Measurements from ENCODE around the gene ANTXR1.

ANTXR1 gene

GRCh38 chr2:69175790-69176715 is 163.1 kb downstream of the ANTXR1 start:
- Histone ChIP-seq H3K4me2 (peak overlapping the region in 2 of 11 experiments; percentile 52 to 62; a peak in 2 of 22 replicates), H3K27me3 (no peaks in the 10 kb centered on the region), H4K20me1 (no peaks in the 10 kb centered on the region), H3K4me1 (peaks cover 0 to 47% (median 19%) of the 10 kb centered on the region in 10 experiments; a peak in 13 of 20 replicates), H3K9me3 (replicated peaks in 1 of 11) (peaks cover 0 to 5% (median 0%) of the 10 kb centered on the region in 11 experiments; a peak in 4 of 22 replicates), H3K4me3 (no peak overlapping the region), H3K36me3 (no peaks in the 10 kb centered on the region), H3K27ac (no peak overlapping the region), H3K9ac (no peak overlapping the region)
- no peak for TF ChIP-seq Cebpa-rat (IDR thresholded peaks at IDR 0.05)

GRCh38 chr2:69177063-69177771 is 164.2 kb downstream of the ANTXR1 start:
- TF ChIP-seq Cebpa-rat (IDR thresholded peaks at IDR 0.05): no peak
- Histone ChIP-seq H3K27ac (peak overlapping the region in 7 of 11 experiments; percentile 3 to 66 (median 55); a peak in 10 of 22 replicates), H3K9ac (peak overlapping the region in 1 of 11 experiments; percentile 44; a peak in 1 of 22 replicates)

GRCh38 chr2:69177785-69178636 is 165.0 kb downstream of the ANTXR1 start:
- no peak for TF ChIP-seq Cebpa-rat (IDR thresholded peaks at IDR 0.05)
- peak overlapping the region in 9 of 11 experiments; percentile 5 to 73 (median 52); a peak in 16 of 22 replicates for H3K4me2 ChIP-seq
- H3K9ac ChIP-seq: peak overlapping the region in 2 of 11 experiments; percentile 21 to 44; a peak in 3 of 22 replicates
- H4K20me1 ChIP-seq: no peaks in the 10 kb centered on the region
- H3K36me3 ChIP-seq: no peaks in the 10 kb centered on the region
- peaks cover 0 to 5% (median 0%) of the 10 kb centered on the region in 11 experiments; a peak in 4 of 22 replicates for H3K9me3 ChIP-seq (replicated peaks in 1 of 11)
- H3K4me3 ChIP-seq: no peak overlapping the region
- H3K4me1 ChIP-seq: peaks cover 0 to 47% (median 19%) of the 10 kb centered on the region in 10 experiments; a peak in 13 of 20 replicates
- H3K27ac ChIP-seq: peak overlapping the region in 8 of 11 experiments; percentile 3 to 66 (median 45); a peak in 13 of 22 replicates
- H3K27me3 ChIP-seq: no peaks in the 10 kb centered on the region

More at GRCh38 chr2:69177063-69177771, 164.2 kb downstream of the ANTXR1 start:
- no peaks in the 10 kb centered on the region for H4K20me1 ChIP-seq
- H3K9me3 ChIP-seq (replicated peaks in 1 of 11): peaks cover 0 to 5% (median 0%) of the 10 kb centered on the region in 11 experiments; a peak in 4 of 22 replicates
- H3K36me3 ChIP-seq: no peaks in the 10 kb centered on the region
- H3K27me3 ChIP-seq: no peaks in the 10 kb centered on the region
- H3K4me2 ChIP-seq: peak overlapping the region in 9 of 11 experiments; percentile 5 to 73 (median 52); a peak in 16 of 22 replicates
- peaks cover 0 to 47% (median 19%) of the 10 kb centered on the region in 10 experiments; a peak in 13 of 20 replicates for H3K4me1 ChIP-seq
- H3K4me3 ChIP-seq: no peak overlapping the region

GRCh38 chr2:69178756-69179155 is 165.8 kb downstream of the ANTXR1 start:
- Histone ChIP-seq H3K36me3 (no peaks in the 10 kb centered on the region), H3K4me1 (peaks cover 0 to 47% (median 19%) of the 10 kb centered on the region in 10 experiments; a peak in 13 of 20 replicates), H3K9ac (no peak overlapping the region), H3K27ac (peak overlapping the region in 1 of 11 experiments; percentile 66; a peak in 1 of 22 replicates), H4K20me1 (no peaks in the 10 kb centered on the region), H3K9me3 (replicated peaks in 1 of 11) (peaks cover 0 to 5% (median 0%) of the 10 kb centered on the region in 11 experiments; a peak in 4 of 22 replicates), H3K27me3 (no peaks in the 10 kb centered on the region), H3K4me3 (no peak overlapping the region), H3K4me2 (0 out of 22 replicates have a peak overlapping the region, but pooled peaks of 1 of the 11 experiments have one; percentile 62)
- no peak for TF ChIP-seq Cebpa-rat (IDR thresholded peaks at IDR 0.05)

- H3K4me3 ChIP-seq: no peak overlapping the region
- H3K4me1 ChIP-seq: peaks cover 0 to 47% (median 19%) of the 10 kb centered on the region in 10 experiments; a peak in 13 of 20 replicates
- no peak overlapping the region for H3K27ac ChIP-seq
- H3K27me3 ChIP-seq: no peaks in the 10 kb centered on the region
- H4K20me1 ChIP-seq: no peaks in the 10 kb centered on the region
- H3K36me3 ChIP-seq: no peaks in the 10 kb centered on the region
- peak overlapping the region in 4 of 11 experiments; percentile 18 to 85 (median 58); a peak in 7 of 22 replicates for H3K4me2 ChIP-seq
- no peak overlapping the region for H3K9ac ChIP-seq
- TF ChIP-seq Cebpa-rat (IDR thresholded peaks at IDR 0.05): no peak
- H3K9me3 ChIP-seq (replicated peaks in 1 of 11): peaks cover 0 to 5% (median 0%) of the 10 kb centered on the region in 11 experiments; a peak in 4 of 22 replicates
Observed at GRCh38 chr2:69180227-69180626, 167.2 kb downstream of the ANTXR1 start.

- TF ChIP-seq Cebpa-rat (IDR thresholded peaks at IDR 0.05): no peak
- no peaks in the 10 kb centered on the region for H3K27me3 ChIP-seq
- peaks cover 0 to 53% (median 19%) of the 10 kb centered on the region in 10 experiments; a peak in 13 of 20 replicates for H3K4me1 ChIP-seq
- no peaks in the 10 kb centered on the region for H3K36me3 ChIP-seq
- H3K4me2 ChIP-seq: no peak overlapping the region
- H3K9me3 ChIP-seq (replicated peaks in 1 of 11): peaks cover 0 to 5% (median 0%) of the 10 kb centered on the region in 11 experiments; a peak in 4 of 22 replicates
- no peak overlapping the region for H3K4me3 ChIP-seq
- no peak overlapping the region for H3K27ac ChIP-seq
- no peaks in the 10 kb centered on the region for H4K20me1 ChIP-seq
- H3K9ac ChIP-seq: no peak overlapping the region
Observed at GRCh38 chr2:69180974-69181373, 168.0 kb downstream of the ANTXR1 start.

GRCh38 chr2:69181806-69182427 is 168.9 kb downstream of the ANTXR1 start:
- Histone ChIP-seq H3K4me3 (no peak overlapping the region), H3K9ac (no peak overlapping the region), H3K9me3 (replicated peaks in 1 of 11) (peaks cover 0 to 5% (median 0%) of the 10 kb centered on the region in 11 experiments; a peak in 4 of 22 replicates), H3K27ac (no peak overlapping the region), H3K4me1 (peaks cover 0 to 53% (median 21%) of the 10 kb centered on the region in 10 experiments; a peak in 14 of 20 replicates), H3K36me3 (no peaks in the 10 kb centered on the region), H4K20me1 (no peaks in the 10 kb centered on the region), H3K4me2 (no peak overlapping the region), H3K27me3 (no peaks in the 10 kb centered on the region)
- no peak for TF ChIP-seq Cebpa-rat (IDR thresholded peaks at IDR 0.05)
